Measurements from ENCODE around the gene ZNF91.
"Not testable (repeated sequence)": the region's sequence is repeated elsewhere in the genome, so short reads cannot be mapped to it uniquely, and the experiment has no call there.

ZNF91 gene

GRCh38 chr19:23318941-23319340 lies 76.3 kb downstream of the ZNF91 start:
- DNase-seq (ENCODE audit: low spot score), result not testable (repeated sequence)

DNA sequence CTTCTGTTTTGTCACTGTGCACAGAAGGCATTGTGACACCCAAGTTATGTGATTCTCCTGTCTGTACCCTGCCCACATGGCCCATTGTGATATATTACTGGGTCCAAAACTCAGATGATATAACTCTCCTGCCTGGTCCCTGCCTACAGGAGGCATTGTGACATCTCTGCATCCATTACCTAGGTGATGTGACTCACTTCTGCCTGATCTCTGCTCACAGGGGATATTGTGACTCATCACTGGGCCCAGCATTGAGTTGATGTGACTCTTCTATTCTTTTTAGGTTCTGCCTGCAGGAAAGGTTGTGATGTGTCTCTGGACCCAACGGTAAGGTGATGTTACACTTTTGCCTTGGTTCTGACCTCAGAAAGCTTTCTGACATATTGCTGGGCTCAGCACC lies 77.1 kb downstream of the ZNF91 start:
- DNase-seq (ENCODE audit: low spot score), result no peak

GRCh38 chr19:23315286-23315685 lies 80.0 kb downstream of the ZNF91 start:
- no peak for DNase-seq (ENCODE audit: low spot score)

GRCh38 chr19:23314505-23315251 lies 80.6 kb downstream of the ZNF91 start:
- DNase-seq (ENCODE audit: low spot score), result no peak

DNA sequence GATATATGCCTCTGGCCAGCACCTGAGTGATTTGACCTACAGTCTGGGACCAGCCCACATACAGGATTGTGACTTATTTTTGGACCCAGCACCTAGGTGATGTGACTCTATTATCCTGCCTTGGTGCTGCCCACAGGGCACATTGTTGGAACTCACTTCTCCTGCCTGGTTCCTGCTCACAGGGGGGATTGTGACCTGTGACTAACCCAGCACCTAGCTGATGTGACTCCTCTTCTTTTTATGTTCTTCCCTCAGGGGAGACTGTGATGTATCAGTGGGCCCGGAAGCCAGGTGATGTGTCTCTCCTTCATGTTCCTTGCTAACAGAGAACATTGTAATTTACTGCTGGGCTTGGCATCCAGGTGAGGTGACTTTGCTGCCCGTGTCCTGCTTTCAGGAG lies 82.1 kb downstream of the ZNF91 start:
- DNase-seq (ENCODE audit: low spot score), result no peak

DNA sequence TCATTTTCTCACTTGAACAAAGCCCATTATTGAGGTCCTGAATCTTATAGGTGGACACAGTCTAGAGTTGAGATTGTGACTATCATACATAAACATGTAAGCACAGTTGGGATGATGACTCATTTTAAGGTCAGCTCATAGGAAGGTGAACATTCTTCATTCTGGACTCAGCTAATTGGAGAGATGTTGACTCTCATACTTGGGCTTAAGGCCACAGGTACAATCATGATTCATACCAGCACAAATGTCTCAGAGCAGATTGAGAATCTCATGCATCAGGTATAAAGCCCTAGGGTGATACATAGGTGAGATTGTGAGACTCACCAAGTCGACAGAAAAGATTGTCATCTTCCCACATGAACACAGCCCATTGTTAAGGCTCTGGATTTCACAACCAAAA lies 82.8 kb downstream of the ZNF91 start:
- no peak for DNase-seq (ENCODE audit: low spot score)

GRCh38 chr19:23311551-23311950 lies 83.7 kb downstream of the ZNF91 start:
- DNase-seq (ENCODE audit: low spot score), result no peak

DNA sequence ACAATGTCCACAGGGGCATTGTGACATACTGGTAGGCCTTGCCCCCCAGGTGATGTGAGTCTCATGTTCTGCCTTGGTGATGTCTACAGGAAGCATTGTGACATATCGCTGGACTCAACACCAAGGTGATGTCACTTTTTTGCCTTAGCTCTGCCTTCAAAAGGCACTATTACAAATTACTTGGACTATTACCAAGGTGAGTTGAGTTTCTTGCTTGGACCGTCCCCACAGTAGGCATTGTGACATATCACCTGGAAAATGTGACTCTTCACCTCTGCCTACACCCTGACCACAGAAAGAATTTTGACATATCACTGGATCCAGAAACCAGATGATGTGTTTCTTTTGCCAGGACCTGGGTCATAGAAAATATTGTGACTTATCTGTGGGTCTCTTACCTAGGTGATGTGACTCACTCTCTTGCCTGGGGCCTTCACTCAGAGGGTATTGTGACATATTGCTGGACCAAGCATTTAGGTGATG lies 84.5 kb downstream of the ZNF91 start:
- DNase-seq (ENCODE audit: low spot score), result no peak

GRCh38 chr19:23309926-23310325 lies 85.3 kb downstream of the ZNF91 start:
- no peak for DNase-seq (ENCODE audit: low spot score)

GRCh38 chr19:23305555-23305954 lies 89.7 kb downstream of the ZNF91 start:
- no peak for DNase-seq (ENCODE audit: low spot score)

DNA sequence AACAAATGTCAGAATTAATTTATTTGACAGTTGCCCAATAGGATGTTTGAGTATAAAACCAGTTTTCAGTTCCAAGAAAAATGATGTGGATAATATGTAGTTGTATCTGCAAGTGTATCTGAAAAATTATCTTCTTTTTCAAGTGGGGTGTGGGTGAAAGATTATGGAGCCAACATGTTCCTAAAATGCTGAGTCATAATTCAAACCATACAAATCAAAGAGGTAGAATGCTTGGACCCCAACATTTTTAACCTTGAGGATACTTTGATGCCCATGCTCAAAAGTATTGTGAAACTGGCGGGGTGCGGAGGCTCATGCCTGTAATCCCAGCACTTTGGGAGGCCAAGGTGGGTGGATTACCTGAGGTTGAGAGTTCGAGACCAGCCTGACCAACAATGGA lies 91.0 kb downstream of the ZNF91 start:
- DNase-seq (ENCODE audit: low spot score), result no peak

- no peak for DNase-seq (ENCODE audit: low spot score)
Observed at GRCh38 chr19:23294141-23294540, 101.1 kb downstream of the ZNF91 start.

GRCh38 chr19:23289966-23290365 lies 105.3 kb downstream of the ZNF91 start:
- not testable (repeated sequence) for DNase-seq (ENCODE audit: low spot score)
